ENCODE measurements around the gene ROBO4. TPM values are rescaled to one million over a fixed set of nuclear protein-coding genes. Genes with fewer than 3 reads are reported as not detected.

The ROBO4 gene
- total and polyA plus RNA-seq, 9 of the 15 experiments (the other 6 are each of a cell fraction or from before 2014, with no cell fraction given) = not detected

GRCh38 chr11:124920870-124921609, 23.4 kb upstream of the ROBO4 start:
- FAIRE-seq = no peak
- Histone ChIP-seq H4K20me1 (replicated peaks; ENCODE audit: control insufficient read depth, insufficient read depth, low read length) (no peaks in the 10 kb centered on the region), H3K9ac (ENCODE audit: insufficient read depth in 1 of 2, low read depth in 2 of 2, low read length in 2 of 2) (no peak overlapping the region), H3K9me3 (replicated peaks; ENCODE audit: control insufficient read depth, insufficient read depth, low read depth, low read length) (no peaks in the 10 kb centered on the region), H3K27me3 (ENCODE audit: control insufficient read depth in 2 of 2, insufficient read depth in 2 of 2, low read length in 2 of 2) (peaks cover 32 to 63% of the 10 kb centered on the region in 2 experiments; a peak in 4 of 5 replicates), H3K4me1 (replicated peaks in 1 of 2; ENCODE audit: control insufficient read depth in 2 of 2, insufficient read depth in 2 of 2, low read length in 2 of 2) (no peaks in the 10 kb centered on the region), H3K4me3 (no peak overlapping the region), H3K36me3 (ENCODE audit: control insufficient read depth, insufficient read depth, low read length) (no peaks in the 10 kb centered on the region), H3K4me2 (ENCODE audit: insufficient read depth, low read length) (no peak overlapping the region), H3K27ac (ENCODE audit: extremely low read depth, low read depth, low read length) (no peak overlapping the region), H3K9me1 (ENCODE audit: control insufficient read depth, insufficient read depth, low read length) (no peaks in the 10 kb centered on the region), H3K79me2 (ENCODE audit: control insufficient read depth, insufficient read depth, low read length) (no peaks in the 10 kb centered on the region), H2AFZ (ENCODE audit: low read depth, low read length) (no peak overlapping the region)
- BruUV-seq (replicated peaks) = no TSS peak
- intact Hi-C loops (cut with micrococcal nuclease) (no loop called here), in situ Hi-C loops (cut with MboI) (no loop called here)
- ATAC-seq = no peak
- 32% methylated on average over 56 of the region's 82 CpGs for WGBS (ENCODE audit: insufficient coverage, low coverage, missing lambda C conversion rate)
- CTCF ChIA-PET (ENCODE audit: low intra/inter-chr PET ratio) = no interaction called here
- DNase-seq (ENCODE audit: extremely low read depth in 1 of 4, low spot score in 3 of 4) = no peak
- TF ChIP-seq ZNF347 (CRISPR knock-in tag; IDR thresholded peaks at IDR 0.05; ENCODE audit: low read depth) (no peak), ZBTB33 (CRISPR knock-in tag; IDR thresholded peaks at IDR 0.05) (peak; percentile 69)
- POLR2A ChIA-PET = interaction anchor here (1.2 kb wide), 1 partner anchor 7 kb away, joined by 3 read pairs; no protein-coding TSS in a partner anchor

Measured in K562 (cell line).